Measurements from ENCODE around the gene PTPRC.

PTPRC gene

GRCh38 chr1:198749279-198749678, 110.4 kb downstream of the PTPRC start:
- H3K27ac ChIP-seq, result no peak overlapping the region
- no peak for TF ChIP-seq CTCF (conservative IDR thresholded peaks at IDR 0.05)
- no peak for TF ChIP-seq ZFX (IDR thresholded peaks at IDR 0.05)

- TF ChIP-seq CTCF (conservative IDR thresholded peaks at IDR 0.05), result no peak
- no peak for TF ChIP-seq ZFX (IDR thresholded peaks at IDR 0.05)
- no peak overlapping the region for H3K27ac ChIP-seq
Observed at GRCh38 chr1:198750081-198750480, 111.2 kb downstream of the PTPRC start.

GRCh38 chr1:198751741-198752140, 112.9 kb downstream of the PTPRC start:
- TF ChIP-seq CTCF (conservative IDR thresholded peaks at IDR 0.05) (no peak), ZFX (IDR thresholded peaks at IDR 0.05) (no peak)
- no peak overlapping the region for H3K27ac ChIP-seq

GRCh38 chr1:198754670-198755069, 115.8 kb downstream of the PTPRC start:
- H3K27ac ChIP-seq, result no peak overlapping the region
- TF ChIP-seq ZFX (IDR thresholded peaks at IDR 0.05), result no peak
- TF ChIP-seq CTCF (conservative IDR thresholded peaks at IDR 0.05), result no peak

GRCh38 chr1:198755715-198756114, 116.9 kb downstream of the PTPRC start:
- H3K27ac ChIP-seq, result no peak overlapping the region
- TF ChIP-seq ZFX (IDR thresholded peaks at IDR 0.05), result no peak
- no peak for TF ChIP-seq CTCF (conservative IDR thresholded peaks at IDR 0.05)

- TF ChIP-seq CTCF (conservative IDR thresholded peaks at IDR 0.05) (peak; percentile 42), ZFX (IDR thresholded peaks at IDR 0.05) (no peak)
- H3K27ac ChIP-seq, result no peak overlapping the region
Observed at GRCh38 chr1:198756470-198756869, 117.6 kb downstream of the PTPRC start.

- no peak overlapping the region for H3K27ac ChIP-seq
- TF ChIP-seq CTCF (conservative IDR thresholded peaks at IDR 0.05) (no peak), ZFX (IDR thresholded peaks at IDR 0.05) (no peak)
Observed at GRCh38 chr1:198761859-198762616, 123.2 kb downstream of the PTPRC start.
